Sigmoid colon (tissue), 7 donors: ENCODE measurements around the gene FCN1. TPM values are rescaled to one million over a fixed set of nuclear protein-coding genes. Genes with fewer than 3 reads are reported as not detected.

Experiments used
- DNase-seq: peaks from one replicate; pipeline ENCODE4 v3.0.0-alpha.2; 2019
- H3K27ac ChIP-seq, 4 donors: fragments of 200-600 bp; sonication (generic); one replicate each; pipeline ENCODE4 v1.5.1; 2016 to 2019; ENCODE audit warnings: mild to moderate bottlenecking in 1 of 4
- H3K27me3 ChIP-seq, 3 donors: fragments of 200-600 bp; sonication (generic); one replicate each; pipeline ENCODE4 v1.5.1; 2019; ENCODE audit warnings: mild to moderate bottlenecking in 1 of 3
- H3K36me3 ChIP-seq, 4 donors: fragments of 200-600 bp; sonication (generic); one replicate each; pipeline ENCODE4 v1.5.1; 2016 to 2019
- H3K4me1 ChIP-seq, 4 donors: fragments of 200-600 bp; sonication (generic); one replicate each; pipeline ENCODE4 v1.5.1; 2017 to 2019
- H3K4me3 ChIP-seq, 4 donors: fragments of 200-600 bp; sonication (generic); one replicate each; pipeline ENCODE4 v1.5.1; 2017 to 2019; ENCODE audit warnings: mild to moderate bottlenecking in 2 of 4, moderate library complexity in 1 of 4
- H3K9me3 ChIP-seq, 4 donors: fragments of 200-600 bp in 3 of 4; sonication (generic) in 3 of 4; one replicate each; pipeline versions ENCODE4 v1.5.1 to v1.6.1; 2013 to 2019
- EP300 ChIP-seq, 4 donors: sonication (generic); formaldehyde crosslinking; IDR thresholded peaks; one replicate each; pipeline ENCODE4 v1.6.1; 2017; ENCODE audit warnings: antibody characterized with exemption in 4 of 4
- POLR2A ChIP-seq, 2 donors: fragments of 450-650 bp; IDR thresholded peaks; one replicate each; pipeline ENCODE4 v1.6.1; 2016; ENCODE audit warnings: antibody characterized with exemption in 2 of 2, mild to moderate bottlenecking in 2 of 2, moderate library complexity in 2 of 2
- POLR2AphosphoS5 ChIP-seq, 4 donors: sonication (generic); formaldehyde crosslinking; IDR thresholded peaks; one replicate each; pipeline ENCODE4 v1.6.1; 2017; ENCODE audit warnings: antibody characterized with exemption in 4 of 4
- WGBS, 2 donors: extraction: QIAGEN DNeasy Blood & Tissue Kit; methylation state at CpG; one replicate each; pipeline ENCODE4 v1.1.7; 2013; 5-methylcytosine and 5-hydroxymethylcytosine counted together
- intact Hi-C: fragments of 100-400 bp; cut with DNase I; formaldehyde crosslinking; loops from one replicate; pipeline ENCODE4 v1.15.1; 2023
- polyA plus RNA-seq, 3 donors: library from polyadenylated mRNA; stranded (reverse); fragments of 200-250 nt; gene quantifications; one replicate each; pipeline ENCODE4 v1.2.3, GENCODE V29; 2013
- total RNA-seq, 4 donors: library from RNA; depleted of rRNA; stranded (reverse); fragments of >200 nt; gene quantifications; one replicate each; pipeline ENCODE4 v1.1.0, GENCODE V29; 2016
- TF ChIP-seq, protein P1 (sequence below), 4 experiments: fragments of 450-650 bp in 3 of 4; fragments of 200-600 bp in 1 of 4; IDR thresholded peaks; one replicate each; pipeline ENCODE4 v1.5.1; 2016 to 2019; ENCODE audit warnings: antibody characterized with exemption in 4 of 4, mild to moderate bottlenecking in 3 of 4, moderate library complexity in 2 of 4
- donor health status: healthy with polysubstance abuse.
- donor health status: Bipolar disorder and iron deficiency.
- donor health status: healthy.

Gene FCN1
- total and polyA plus RNA-seq, 7 donors: 0.69 to 6.9 (median 1.4) TPM

- Histone ChIP-seq H3K9me3 (peaks cover 0 to 8% (median 4%) of the 10 kb centered on the region in 4 donors), H3K4me3 (no peak overlapping the region), H3K4me1 (no peaks in the 10 kb centered on the region), H3K27ac (no peak overlapping the region), H3K27me3 (peaks cover 0 to 15% (median 7%) of the 10 kb centered on the region in 3 donors), H3K36me3 (no peaks in the 10 kb centered on the region)
- 88 to 90% methylated on average over 3 of the region's 3 CpGs for WGBS, 2 donors
- TF ChIP-seq EP300 (IDR thresholded peaks at IDR 0.05): no peak
- TF ChIP-seq POLR2AphosphoS5 (IDR thresholded peaks at IDR 0.05): no peak
- TF ChIP-seq, protein P1, sequence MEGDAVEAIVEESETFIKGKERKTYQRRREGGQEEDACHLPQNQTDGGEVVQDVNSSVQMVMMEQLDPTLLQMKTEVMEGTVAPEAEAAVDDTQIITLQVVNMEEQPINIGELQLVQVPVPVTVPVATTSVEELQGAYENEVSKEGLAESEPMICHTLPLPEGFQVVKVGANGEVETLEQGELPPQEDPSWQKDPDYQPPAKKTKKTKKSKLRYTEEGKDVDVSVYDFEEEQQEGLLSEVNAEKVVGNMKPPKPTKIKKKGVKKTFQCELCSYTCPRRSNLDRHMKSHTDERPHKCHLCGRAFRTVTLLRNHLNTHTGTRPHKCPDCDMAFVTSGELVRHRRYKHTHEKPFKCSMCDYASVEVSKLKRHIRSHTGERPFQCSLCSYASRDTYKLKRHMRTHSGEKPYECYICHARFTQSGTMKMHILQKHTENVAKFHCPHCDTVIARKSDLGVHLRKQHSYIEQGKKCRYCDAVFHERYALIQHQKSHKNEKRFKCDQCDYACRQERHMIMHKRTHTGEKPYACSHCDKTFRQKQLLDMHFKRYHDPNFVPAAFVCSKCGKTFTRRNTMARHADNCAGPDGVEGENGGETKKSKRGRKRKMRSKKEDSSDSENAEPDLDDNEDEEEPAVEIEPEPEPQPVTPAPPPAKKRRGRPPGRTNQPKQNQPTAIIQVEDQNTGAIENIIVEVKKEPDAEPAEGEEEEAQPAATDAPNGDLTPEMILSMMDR (IDR thresholded peaks at IDR 0.05): no peak
- TF ChIP-seq POLR2A (IDR thresholded peaks at IDR 0.05): no peak
- intact Hi-C loops: no loop called here
- DNase-seq: no peak
These were observed 1.6 kb upstream of the FCN1 start for GRCh38 chr9:134919303-134919702.

- H3K9me3 ChIP-seq: peaks cover 0 to 8% (median 4%) of the 10 kb centered on the region in 4 donors
- intact Hi-C loops: no loop called here
- peaks cover 0 to 15% (median 7%) of the 10 kb centered on the region in 3 donors for H3K27me3 ChIP-seq
- no peak for DNase-seq
- no peak overlapping the region for H3K4me3 ChIP-seq
- no peak overlapping the region for H3K27ac ChIP-seq
- no peaks in the 10 kb centered on the region for H3K4me1 ChIP-seq
- 92% methylated on average over 10 of the region's 10 CpGs for WGBS, 2 donors
- TF ChIP-seq, protein P1 (IDR thresholded peaks at IDR 0.05): no peak
- TF ChIP-seq POLR2A (IDR thresholded peaks at IDR 0.05) (no peak), POLR2AphosphoS5 (IDR thresholded peaks at IDR 0.05) (no peak), EP300 (IDR thresholded peaks at IDR 0.05) (no peak)
- H3K36me3 ChIP-seq: no peaks in the 10 kb centered on the region
These were observed 934 bp upstream of the FCN1 start for GRCh38 chr9:134918646-134919045.

DNA sequence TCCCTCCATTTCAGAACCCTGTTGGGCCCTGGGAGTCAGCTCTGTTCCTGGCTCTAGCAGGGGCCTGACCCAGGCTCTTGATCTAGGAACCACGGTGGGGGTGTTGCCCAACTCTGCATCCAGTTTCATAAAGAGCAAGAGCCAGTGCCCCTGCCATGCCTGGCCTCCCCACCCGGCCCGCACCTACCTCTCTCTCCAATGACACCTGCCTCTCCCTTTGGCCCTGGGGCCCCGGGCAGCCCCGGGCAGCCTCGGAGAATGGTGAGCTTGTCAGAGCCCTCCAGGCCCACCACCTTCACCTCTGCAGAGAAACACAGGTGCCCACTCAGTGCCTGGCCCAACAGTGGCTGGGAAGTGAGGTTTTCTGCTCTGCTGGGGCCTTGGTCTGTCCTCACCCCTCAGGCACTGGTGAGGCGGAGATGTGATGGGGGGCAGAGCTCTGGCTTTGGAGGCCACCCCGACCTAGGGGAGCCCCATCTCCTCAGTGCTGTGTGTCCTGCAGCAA, 1.5 kb downstream of the FCN1 start:
- TF ChIP-seq EP300 (IDR thresholded peaks at IDR 0.05) (no peak), POLR2AphosphoS5 (IDR thresholded peaks at IDR 0.05) (no peak), POLR2A (IDR thresholded peaks at IDR 0.05) (no peak)
- TF ChIP-seq, protein P1 (IDR thresholded peaks at IDR 0.05): no peak
- WGBS, 2 donors: 74 to 82% methylated on average over 8 of the region's 8 CpGs
- no peaks in the 10 kb centered on the region for H3K4me1 ChIP-seq
- peaks cover 0 to 8% (median 4%) of the 10 kb centered on the region in 4 donors for H3K9me3 ChIP-seq
- intact Hi-C loops: no loop called here
- no peak overlapping the region for H3K4me3 ChIP-seq
- DNase-seq: no peak
- peaks cover 0 to 19% (median 7%) of the 10 kb centered on the region in 3 donors for H3K27me3 ChIP-seq
- no peaks in the 10 kb centered on the region for H3K36me3 ChIP-seq
- no peak overlapping the region for H3K27ac ChIP-seq

DNA sequence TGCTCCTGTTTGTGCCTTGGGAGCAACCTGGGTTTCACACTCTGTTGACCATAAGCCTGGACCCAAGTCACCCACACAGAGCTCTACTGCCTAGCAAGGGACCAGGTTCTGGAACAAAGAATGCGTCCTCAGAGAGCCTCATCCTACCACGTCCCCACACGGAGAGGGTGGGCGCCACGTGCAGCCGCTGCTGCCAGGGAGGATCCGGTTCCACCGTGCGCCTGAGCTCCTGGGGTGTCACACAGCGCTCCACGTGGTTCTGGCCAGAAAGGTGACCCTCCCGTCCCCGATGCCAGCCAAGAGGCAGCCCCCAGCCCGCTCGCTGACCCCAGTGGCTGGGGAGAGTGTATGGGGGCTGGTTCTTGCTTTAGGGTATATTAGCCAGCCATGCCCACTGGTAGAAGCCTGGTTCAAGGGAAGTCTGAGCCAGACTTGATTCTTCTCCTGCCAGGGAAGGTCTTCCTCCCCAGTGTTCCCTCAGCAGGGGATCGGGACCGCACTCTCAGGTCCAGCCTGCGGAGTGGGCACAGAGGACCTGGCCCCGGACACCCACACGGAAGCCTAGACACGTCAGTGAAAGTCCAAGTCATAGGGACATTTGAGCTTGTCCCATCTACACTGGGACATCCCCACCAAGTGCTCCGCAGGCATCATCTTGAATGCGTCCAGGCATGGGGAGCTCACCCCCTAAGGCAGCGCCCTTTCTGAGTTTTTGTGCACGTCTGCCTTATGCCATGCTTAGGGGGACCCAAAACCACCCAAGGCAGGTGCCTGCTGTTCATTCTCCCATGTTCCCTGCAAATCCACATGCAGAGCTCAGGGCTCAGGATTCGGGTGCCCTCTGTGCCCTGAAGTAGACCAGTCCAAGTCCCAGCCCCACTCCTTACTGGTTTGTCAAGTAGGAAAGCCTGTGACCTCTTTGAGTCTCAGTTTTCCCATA, 2.4 kb downstream of the FCN1 start:
- Histone ChIP-seq H3K36me3 (no peaks in the 10 kb centered on the region), H3K4me3 (no peak overlapping the region), H3K27ac (no peak overlapping the region), H3K4me1 (no peaks in the 10 kb centered on the region), H3K27me3 (peaks cover 0 to 19% (median 7%) of the 10 kb centered on the region in 3 donors), H3K9me3 (peaks cover 0 to 8% (median 4%) of the 10 kb centered on the region in 4 donors)
- no peak for DNase-seq
- 79 to 90% methylated on average over 26 of the region's 26 CpGs for WGBS, 2 donors
- intact Hi-C loops: no loop called here
- TF ChIP-seq POLR2A (IDR thresholded peaks at IDR 0.05): no peak
- TF ChIP-seq, protein P1 (IDR thresholded peaks at IDR 0.05): no peak
- TF ChIP-seq EP300 (IDR thresholded peaks at IDR 0.05): no peak
- TF ChIP-seq POLR2AphosphoS5 (IDR thresholded peaks at IDR 0.05): no peak
